B cell (primary cell): ENCODE data around the gene FHIT. TPM values are rescaled to one million over a fixed set of nuclear protein-coding genes. Genes with fewer than 3 reads are reported as not detected.

ENCODE experiments used
- ATAC-seq: fragments of 200-7000 bp; cut with Tn5 transposase; one replicate; pipeline ENCODE4 v1.10.0; 2021; ENCODE audit warnings: low read depth, mild to moderate bottlenecking, moderate number of reproducible peaks, moderate library complexity
- CTCF ChIA-PET: fragments of 350-600 bp; sonication (Branson Sonifier 250); formaldehyde crosslinking; loops from one replicate; lab custom pipeline; 2021; ENCODE audit warnings: antibody characterized with exemption, inconsistent platforms; lab: Charles Lee
- POLR2A ChIA-PET: fragments of 350-600 bp; sonication (Branson Sonifier 250); formaldehyde crosslinking; loops from one replicate; lab custom pipeline; 2021; ENCODE audit warnings: antibody characterized with exemption; lab: Charles Lee
- DNase-seq: peaks from one replicate; pipeline ENCODE4 v3.0.0; 2013
- H2AFZ ChIP-seq: 2 replicates; pipeline ENCODE4 v1.6.1; 2012; ENCODE audit warnings: mild to moderate bottlenecking, low read depth, low read length; ENCODE audit not compliant: insufficient read depth, poor library complexity, severe bottlenecking
- H3K27ac ChIP-seq, 2 donors: 1 replicate in 1 of 2; 2 replicates in 1 of 2; pipeline ENCODE4 v1.5.1; 2012 to 2013; ENCODE audit warnings: low read length in 2 of 2, mild to moderate bottlenecking in 2 of 2, moderate library complexity in 1 of 2
- H3K27me3 ChIP-seq, 4 experiments: fragments of 200-600 bp in 1 of 4; sonication (generic) in 1 of 4; replicated peaks in 1 of 4; 1 replicate in 2 of 4; 2 replicates in 2 of 4; pipeline versions ENCODE4 v1.6.1 to v1.7.0; 2013 to 2016; ENCODE audit warnings: low read length in 3 of 4, mild to moderate bottlenecking in 2 of 4, mixed read lengths in 1 of 4, moderate library complexity in 1 of 4; ENCODE audit not compliant: insufficient read depth in 4 of 4, control insufficient read depth in 3 of 4; ENCODE audit errors: control extremely low read depth in 1 of 4
- H3K36me3 ChIP-seq, 2 experiments: replicated peaks in 1 of 2; 1 replicate in 1 of 2; 2 replicates in 1 of 2; pipeline versions ENCODE4 v1.6.1 to v1.7.1; 2013; ENCODE audit warnings: low read length in 1 of 2; ENCODE audit not compliant: insufficient read depth in 2 of 2, control insufficient read depth in 1 of 2; ENCODE audit errors: control extremely low read depth in 1 of 2, extremely low read depth in 1 of 2
- H3K4me1 ChIP-seq, 2 donors: fragments of 200-600 bp in 1 of 2; sonication (generic) in 1 of 2; 1 replicate in 1 of 2; 2 replicates in 1 of 2; pipeline versions ENCODE4 v1.5.1 to v1.6.1; 2013 to 2017; ENCODE audit warnings: low read length in 2 of 2; ENCODE audit not compliant: control insufficient read depth in 2 of 2, insufficient read depth in 2 of 2
- H3K4me2 ChIP-seq: replicated peaks from 2 replicates; pipeline ENCODE3; 2012; ENCODE audit warnings: mild to moderate bottlenecking, low read depth, low read length; ENCODE audit not compliant: poor library complexity, severe bottlenecking
- H3K4me3 ChIP-seq, 5 experiments: fragments of 200-600 bp in 1 of 5; sonication (generic) in 1 of 5; 1 replicate in 3 of 5; 2 replicates in 2 of 5; pipeline versions ENCODE4 v1.5.1 to v1.7.0; 2011 to 2016; ENCODE audit warnings: low read length in 4 of 5, mild to moderate bottlenecking in 4 of 5, low read depth in 2 of 5, control low read depth in 1 of 5, moderate library complexity in 1 of 5; ENCODE audit not compliant: insufficient read depth in 1 of 5; ENCODE audit errors: control extremely low read depth in 1 of 5, extremely low read depth in 1 of 5
- H3K79me2 ChIP-seq: fragments of 200-600 bp; sonication (generic); one replicate; pipeline ENCODE4 v1.6.0; 2016; ENCODE audit warnings: low read length; ENCODE audit not compliant: control insufficient read depth, insufficient read depth
- H3K9ac ChIP-seq: fragments of 200-600 bp; sonication (generic); 2 replicates; pipeline ENCODE4 v1.6.1; 2017; ENCODE audit warnings: mild to moderate bottlenecking, low read length, moderate library complexity
- H3K9me3 ChIP-seq, 3 donors: one replicate each; pipeline versions ENCODE4 v1.6.1 to v1.7.1; 2013; ENCODE audit warnings: low read length in 2 of 3; ENCODE audit not compliant: control insufficient read depth in 2 of 3, insufficient read depth in 1 of 3; ENCODE audit errors: control extremely low read depth in 1 of 3
- H4K20me1 ChIP-seq: 2 replicates; pipeline ENCODE4 v1.6.0; 2012; ENCODE audit warnings: mild to moderate bottlenecking, low read length; ENCODE audit not compliant: insufficient read depth, control insufficient read depth, poor library complexity, severe bottlenecking
- H3K27ac Mint-ChIP-seq: one replicate; pipeline ENCODE4 v1.8.0; 2021; ENCODE audit warnings: mixed read lengths
- H3K27me3 Mint-ChIP-seq: one replicate; pipeline ENCODE4 v1.8.0; 2021; ENCODE audit warnings: mixed read lengths
- H3K4me1 Mint-ChIP-seq: one replicate; pipeline ENCODE4 v1.8.0; 2021; ENCODE audit warnings: mixed read lengths
- H3K4me3 Mint-ChIP-seq: one replicate; pipeline ENCODE4 v1.8.0; 2021; ENCODE audit warnings: mixed read lengths
- H3K9me3 Mint-ChIP-seq: one replicate; pipeline ENCODE4 v1.8.0; 2022; ENCODE audit warnings: mixed read lengths; ENCODE audit not compliant: insufficient read depth
- CTCF ChIP-seq: fragments of 200-600 bp; IDR thresholded peaks from one replicate; pipeline ENCODE4 v1.8.0; 2022; ENCODE audit warnings: antibody characterized with exemption, mild to moderate bottlenecking
- EZH2 ChIP-seq: IDR thresholded peaks from 2 replicates; pipeline ENCODE4 v1.6.1; 2012; ENCODE audit warnings: borderline replicate concordance, low read depth, mild to moderate bottlenecking, moderate library complexity, low read length; ENCODE audit not compliant: insufficient read depth, poor library complexity, severe bottlenecking
- WGBS: methylation state at CpG from one replicate; pipeline ENCODE4 v1.1.5; 2013; ENCODE audit warnings: missing lambda C conversion rate; ENCODE audit not compliant: insufficient coverage; 5-methylcytosine and 5-hydroxymethylcytosine counted together
- intact Hi-C: fragments of 100-400 bp; cut with micrococcal nuclease; formaldehyde crosslinking; loops from one replicate; pipeline ENCODE4 v1.10.0; 2022
- polyA plus RNA-seq: library from polyadenylated mRNA; depleted of rRNA; stranded (reverse); fragments of >200 nt; gene quantifications from 2 replicates; pipeline ENCODE4 v1.2.3, GENCODE V29; 2012
- total RNA-seq, 2 donors: library from RNA; stranded (reverse); fragments of 120-200 nt in 1 of 2; gene quantifications; 1 replicate in 1 of 2; 2 replicates in 1 of 2; pipeline versions ENCODE4 v1.2.3 to v1.2.4, GENCODE V29; 2013 to 2022

Gene FHIT
- total and polyA plus RNA-seq, 2 donors (not counting 1 experiment from before 2014, with no cell fraction given), result 1.7 to 7.8 TPM

DNA sequence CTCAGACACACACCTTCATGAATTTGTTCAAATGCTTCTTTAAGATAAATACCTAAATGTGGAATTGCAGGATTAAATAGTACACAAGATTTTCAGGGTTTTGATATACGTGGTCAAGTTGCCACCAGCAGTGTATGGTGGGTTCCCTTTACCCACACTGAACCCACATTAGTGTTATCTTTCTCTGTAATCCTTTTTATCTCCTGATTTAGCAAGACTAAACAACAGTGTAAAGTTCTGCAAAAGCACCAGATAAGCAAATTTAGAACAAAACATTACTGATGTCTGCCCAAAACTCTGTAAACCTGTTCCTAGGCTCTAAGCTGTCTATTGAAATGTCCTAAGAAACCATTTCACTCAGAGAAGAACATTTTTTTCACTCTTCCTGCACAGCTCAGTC is 352.9 kb downstream of the FHIT start:
- Mint-ChIP-seq H3K4me1 (no peaks in the 10 kb centered on the region), H3K27me3 (no peaks in the 10 kb centered on the region), H3K4me3 (no peak overlapping the region), H3K9me3 (no peaks in the 10 kb centered on the region), H3K27ac (no peak overlapping the region)
- Histone ChIP-seq H3K27me3 (no peaks in the 10 kb centered on the region), H3K9me3 (no peaks in the 10 kb centered on the region), H3K27ac (no peak overlapping the region), H3K36me3 (no peaks in the 10 kb centered on the region), H3K9ac (no peak overlapping the region), H2AFZ (no peak overlapping the region), H3K4me1 (no peaks in the 10 kb centered on the region), H3K4me2 (no peak overlapping the region), H3K4me3 (no peak overlapping the region), H4K20me1 (no peaks in the 10 kb centered on the region), H3K79me2 (no peaks in the 10 kb centered on the region)
- intact Hi-C loops, result no loop called here
- TF ChIP-seq CTCF (no peak), EZH2 (no peak)
- ATAC-seq (no peak), DNase-seq (no peak)
- ChIA-PET CTCF (no interaction called here), POLR2A (no interaction called here)
- 100% methylated on average over 1 of the region's 1 CpG for WGBS

GRCh38 chr3:60893946-60894345 is 357.3 kb downstream of the FHIT start:
- intact Hi-C loops, result no loop called here
- Mint-ChIP-seq H3K27ac (no peak overlapping the region), H3K4me1 (no peaks in the 10 kb centered on the region), H3K9me3 (peaks cover 3% of the 10 kb centered on the region), H3K27me3 (no peaks in the 10 kb centered on the region), H3K4me3 (no peak overlapping the region)
- no peak overlapping the region for H3K27ac ChIP-seq
- H3K9ac ChIP-seq, result no peak overlapping the region
- no peaks in the 10 kb centered on the region for H3K36me3 ChIP-seq
- H3K4me3 ChIP-seq, result no peak overlapping the region
- ChIA-PET CTCF (no interaction called here), POLR2A (no interaction called here)
- no peaks in the 10 kb centered on the region for H3K9me3 ChIP-seq
- H4K20me1 ChIP-seq, result no peaks in the 10 kb centered on the region
- H3K79me2 ChIP-seq, result no peaks in the 10 kb centered on the region
- TF ChIP-seq EZH2 (no peak), CTCF (no peak)
- WGBS, result 60% methylated on average over 1 of the region's 2 CpGs
- H2AFZ ChIP-seq, result no peak overlapping the region
- H3K27me3 ChIP-seq, result no peaks in the 10 kb centered on the region
- no peak for ATAC-seq
- DNase-seq, result no peak
- H3K4me2 ChIP-seq, result no peak overlapping the region
- H3K4me1 ChIP-seq, result no peaks in the 10 kb centered on the region
